HG03039 (cell line): Measurements from ENCODE around the gene ACSM2B.
"Not testable (repeated sequence)": the region's sequence is repeated elsewhere in the genome, so short reads cannot be mapped to it uniquely, and the experiment has no call there.

Experiments
- ATAC-seq: cut with Tn5 transposase; IDR thresholded peaks from one replicate; pipeline ENCODE4 v1.9.1; 2021; ENCODE audit warnings: mild to moderate bottlenecking, moderate library complexity; ENCODE audit not compliant: unreplicated experiment

ACSM2B gene

GRCh38 chr16:20536669-20537068, 39.5 kb downstream of the ACSM2B start:
- not testable (repeated sequence) for ATAC-seq

- not testable (repeated sequence) for ATAC-seq
Observed at GRCh38 chr16:20532284-20532792, 43.8 kb downstream of the ACSM2B start.

GRCh38 chr16:20531795-20532194, 44.4 kb downstream of the ACSM2B start:
- ATAC-seq = not testable (repeated sequence)

- ATAC-seq = no peak
Observed at GRCh38 chr16:20520103-20520502, 56.1 kb downstream of the ACSM2B start.

GRCh38 chr16:20519231-20519630, 56.9 kb downstream of the ACSM2B start:
- no peak for ATAC-seq

- ATAC-seq = no peak
Observed at GRCh38 chr16:20517149-20517548, 59.0 kb downstream of the ACSM2B start.

- no peak for ATAC-seq
Observed at GRCh38 chr16:20515688-20516090, 60.5 kb downstream of the ACSM2B start.

GRCh38 chr16:20510323-20510722, 65.8 kb downstream of the ACSM2B start:
- no peak for ATAC-seq

- no peak for ATAC-seq
Observed at GRCh38 chr16:20507280-20507679, 68.9 kb downstream of the ACSM2B start.

GRCh38 chr16:20504418-20504817, 71.7 kb downstream of the ACSM2B start:
- no peak for ATAC-seq

- ATAC-seq = not testable (repeated sequence)
Observed at GRCh38 chr16:20491448-20491847, 84.7 kb downstream of the ACSM2B start.

- not testable (repeated sequence) for ATAC-seq
Observed at GRCh38 chr16:20490994-20491393, 85.2 kb downstream of the ACSM2B start.
